SK-N-SH (cell line): ENCODE results near the gene CDH11. TPM values are rescaled to one million over a fixed set of nuclear protein-coding genes. Genes with fewer than 3 reads are reported as not detected.

ENCODE experiments used
- CTCF ChIA-PET: fragments of 300-600, 350-600 bp; formaldehyde crosslinking; extraction: SDS; loops from one replicate; lab custom pipeline; 2021; lab: Yijun Ruan, JAX
- POLR2A ChIA-PET: fragments of 350-600 bp; sonication (Branson Sonifier 250); formaldehyde crosslinking; extraction: SDS; loops from one replicate; lab custom pipeline; 2020; ENCODE audit warnings: antibody characterized with exemption, inconsistent platforms; lab: Yijun Ruan, JAX
- DNase-seq: peaks from one replicate; pipeline ENCODE4 v3.0.0; 2012
- H2AFZ ChIP-seq: fragments of 200-600 bp; sonication (generic); 2 replicates; pipeline ENCODE4 v1.8.1; 2016; ENCODE audit warnings: antibody characterized with exemption, mild to moderate bottlenecking, low read depth
- H3F3A ChIP-seq: fragments of 200-600 bp; sonication (generic); replicated peaks from 2 replicates; pipeline ENCODE3; 2016; ENCODE audit warnings: antibody characterized with exemption, mild to moderate bottlenecking; ENCODE audit not compliant: insufficient read depth
- H3K27ac ChIP-seq, 2 experiments: fragments of 200-500 bp in 1 of 2; fragments of 200-600 bp in 1 of 2; sonication (Bioruptor generic) in 1 of 2; sonication (generic), shearing (Covaris generic) in 1 of 2; 2 replicates each; pipeline versions ENCODE4 v1.5.1 to v1.6.1; 2014 to 2016; ENCODE audit warnings: low read depth in 2 of 2, inconsistent platforms in 1 of 2, low read length in 1 of 2, mild to moderate bottlenecking in 1 of 2, mixed read lengths in 1 of 2
- H3K27me3 ChIP-seq: fragments of 200-600 bp; sonication (generic), shearing (Covaris generic); 2 replicates; pipeline ENCODE4 v1.6.1; 2016; ENCODE audit warnings: mixed run types; ENCODE audit not compliant: insufficient read depth
- H3K36me3 ChIP-seq, 2 experiments: fragments of 200-500 bp in 1 of 2; fragments of 200-600 bp in 1 of 2; sonication (Bioruptor generic) in 1 of 2; sonication (generic) in 1 of 2; replicated peaks in 1 of 2; 2 replicates each; pipeline versions ENCODE3 to v1.5.1; 2014 to 2016; ENCODE audit warnings: low read length in 1 of 2, mild to moderate bottlenecking in 1 of 2; ENCODE audit not compliant: insufficient read depth in 2 of 2, control insufficient read depth in 1 of 2
- H3K4me1 ChIP-seq, 2 experiments: fragments of 200-500 bp in 1 of 2; fragments of 200-600 bp in 1 of 2; sonication (Bioruptor generic) in 1 of 2; sonication (generic), shearing (Covaris generic) in 1 of 2; 2 replicates each; pipeline versions ENCODE4 v1.5.1 to v1.6.1; 2014 to 2016; ENCODE audit warnings: low read depth in 1 of 2, low read length in 1 of 2, mixed run types in 1 of 2; ENCODE audit not compliant: insufficient read depth in 2 of 2, control insufficient read depth in 1 of 2
- H3K4me2 ChIP-seq: fragments of 200-600 bp; sonication (generic), shearing (Covaris generic); 2 replicates; pipeline ENCODE4 v1.6.1; 2017; ENCODE audit warnings: mixed run types
- H3K4me3 ChIP-seq, 2 experiments: fragments of 200-500 bp in 1 of 2; fragments of 200-600 bp in 1 of 2; sonication (Bioruptor generic) in 1 of 2; sonication (generic), shearing (Covaris generic) in 1 of 2; 2 replicates each; pipeline versions ENCODE4 v1.5.1 to v1.8.1; 2014 to 2016; ENCODE audit warnings: low read depth in 2 of 2, inconsistent platforms in 1 of 2, low read length in 1 of 2, mild to moderate bottlenecking in 1 of 2, mixed read lengths in 1 of 2, moderate library complexity in 1 of 2
- H3K79me2 ChIP-seq: fragments of 200-600 bp; sonication (generic); 2 replicates; pipeline ENCODE4 v1.8.1; 2017; ENCODE audit warnings: mild to moderate bottlenecking; ENCODE audit not compliant: insufficient read depth
- H3K9ac ChIP-seq: fragments of 200-600 bp; sonication (generic); 2 replicates; pipeline ENCODE4 v1.6.1; 2017; ENCODE audit warnings: mixed run types
- H3K9me2 ChIP-seq: fragments of 200-600 bp; sonication (generic); 2 replicates; pipeline ENCODE4 v1.6.1; 2017; ENCODE audit warnings: mixed run types
- H3K9me3 ChIP-seq: fragments of 200-600 bp; sonication (generic); 2 replicates; pipeline ENCODE4 v1.6.1; 2017; ENCODE audit warnings: mixed run types, mild to moderate bottlenecking, moderate library complexity
- H4K20me1 ChIP-seq: fragments of 200-600 bp; sonication (generic); 2 replicates; pipeline ENCODE4 v1.6.1; 2017; ENCODE audit warnings: mild to moderate bottlenecking, mixed run types; ENCODE audit not compliant: insufficient read depth
- CHD2 ChIP-seq: fragments of 150-350 bp; IDR thresholded peaks from 2 replicates; pipeline ENCODE4 v1.6.1; 2018; ENCODE audit warnings: low read length; ENCODE audit not compliant: partially characterized antibody
- EP300 ChIP-seq, 2 experiments: IDR thresholded peaks; 2 replicates each; pipeline versions ENCODE4 v1.4.0 to v1.6.1; 2012; ENCODE audit warnings: borderline replicate concordance in 1 of 2, low read depth in 1 of 2, low read length in 1 of 2
- MXI1 ChIP-seq: IDR thresholded peaks from 2 replicates; pipeline ENCODE4 v1.6.1; 2012; ENCODE audit warnings: mild to moderate bottlenecking, low read depth, low read length, improper control_type of control experiment
- TCF12 ChIP-seq: IDR thresholded peaks from 2 replicates; pipeline ENCODE4 v1.4.0; 2012
- WGBS: methylation state at CpG from one replicate; pipeline ENCODE4 v1.1.6; 2017; ENCODE audit warnings: low lambda C conversion rate; 5-methylcytosine and 5-hydroxymethylcytosine counted together
- polyA plus RNA-seq, 3 experiments: library from polyadenylated mRNA; depleted of rRNA; stranded (reverse); fragments of >200 nt; gene quantifications; 2 replicates each; pipeline ENCODE4 v1.2.3, GENCODE V29; 2012
- TF ChIP-seq, protein P1 (sequence below): IDR thresholded peaks from 2 replicates; pipeline ENCODE4 v1.4.0; 2012; ENCODE audit warnings: low read depth
- TF ChIP-seq, protein P2 (sequence below): fragments of 200-600 bp; sonication (generic); IDR thresholded peaks from 2 replicates; pipeline ENCODE4 v1.6.1; 2017; ENCODE audit warnings: antibody characterized with exemption, mild to moderate bottlenecking, moderate library complexity

Gene CDH11
- polyA plus RNA-seq, 1 of the 3 experiments (the other 2 are of a cell fraction): 269 TPM

DNA sequence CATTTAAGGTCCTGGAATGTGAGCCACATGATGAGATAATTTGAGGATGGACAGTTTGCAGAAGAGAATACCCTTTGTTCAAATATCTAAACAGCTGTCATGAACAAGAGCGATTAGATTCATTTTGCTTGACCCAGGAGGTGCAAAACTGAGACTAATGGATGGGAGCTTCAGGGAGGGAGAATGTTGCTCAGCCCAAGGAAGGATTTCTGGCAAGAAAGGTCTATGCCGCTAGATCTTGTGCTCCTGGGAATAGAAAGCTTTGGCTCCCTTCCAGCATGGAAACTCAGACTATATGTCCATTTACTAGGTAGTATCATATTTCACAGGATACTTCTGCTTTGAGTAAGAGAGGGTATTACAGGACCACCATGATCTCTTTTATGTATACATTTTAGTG lies 14.8 kb upstream of the CDH11 start:
- Histone ChIP-seq H3K27ac (no peak overlapping the region), H4K20me1 (no peaks in the 10 kb centered on the region), H3K79me2 (no peaks in the 10 kb centered on the region), H3K9me2 (no peaks in the 10 kb centered on the region), H3K36me3 (no peaks in the 10 kb centered on the region), H3K9me3 (no peaks in the 10 kb centered on the region), H3K27me3 (no peaks in the 10 kb centered on the region), H3K4me1 (no peaks in the 10 kb centered on the region), H3K9ac (no peak overlapping the region), H3K4me2 (no peak overlapping the region), H2AFZ (no peak overlapping the region), H3F3A (no peaks in the 10 kb centered on the region), H3K4me3 (no peak overlapping the region)
- 83% methylated on average over 2 of the region's 2 CpGs for WGBS
- CTCF ChIA-PET: no interaction called here
- TF ChIP-seq, protein P1, sequence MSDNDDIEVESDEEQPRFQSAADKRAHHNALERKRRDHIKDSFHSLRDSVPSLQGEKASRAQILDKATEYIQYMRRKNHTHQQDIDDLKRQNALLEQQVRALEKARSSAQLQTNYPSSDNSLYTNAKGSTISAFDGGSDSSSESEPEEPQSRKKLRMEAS: no peak
- POLR2A ChIA-PET: no interaction called here
- DNase-seq: no peak

DNA sequence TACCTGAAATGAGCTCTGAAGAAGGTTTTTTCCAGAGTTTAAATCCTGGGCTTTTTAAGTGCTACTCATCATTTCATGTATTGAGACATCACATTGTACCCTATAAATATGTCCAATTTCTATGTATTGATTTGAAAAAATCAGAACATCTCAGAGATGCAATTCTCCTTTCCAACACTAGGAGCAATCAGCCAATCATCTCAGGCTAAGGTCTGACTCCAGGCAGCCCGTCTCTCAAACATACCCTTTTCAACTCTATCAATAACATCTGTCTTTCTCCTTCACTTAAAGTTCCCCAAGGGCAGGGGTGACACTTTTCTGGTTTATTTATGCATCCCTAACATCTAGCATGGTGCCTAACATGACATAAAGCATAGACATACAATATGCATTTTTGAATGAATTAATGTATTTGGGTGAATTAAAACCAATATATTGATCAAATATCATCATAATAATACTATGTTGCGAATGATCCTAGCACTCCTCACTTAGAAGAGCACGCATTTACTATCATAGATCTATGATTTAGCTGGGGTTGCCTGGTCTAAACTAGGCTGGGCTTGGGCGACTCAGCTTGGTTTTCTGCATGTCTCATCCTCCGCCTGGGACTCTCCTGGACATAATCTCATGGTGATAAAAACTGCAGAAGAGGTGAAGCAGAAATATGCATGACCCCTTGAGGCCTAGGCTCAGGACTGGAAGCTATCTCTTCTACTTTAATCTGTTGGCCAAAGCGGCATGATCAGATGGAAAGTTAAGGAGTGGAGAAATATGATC lies 5.2 kb upstream of the CDH11 start:
- H3K79me2 ChIP-seq: peaks cover 19% of the 10 kb centered on the region
- H3K9me3 ChIP-seq: no peaks in the 10 kb centered on the region
- H3K27me3 ChIP-seq: no peaks in the 10 kb centered on the region
- H3K4me3 ChIP-seq: no peak overlapping the region; a peak in 1 of 4 replicates
- no peaks in the 10 kb centered on the region for H3K9me2 ChIP-seq
- no peaks in the 10 kb centered on the region for H3K36me3 ChIP-seq
- ChIA-PET POLR2A (no interaction called here), CTCF (interaction anchor here (0.7 to 1.5 kb wide), 6 partner anchors 9 to 1141 kb away, joined by 3 to 4 read pairs (median 3); no protein-coding TSS in a partner anchor)
- H4K20me1 ChIP-seq: no peaks in the 10 kb centered on the region
- DNase-seq: no peak
- H3K4me2 ChIP-seq: no peak overlapping the region
- no peak overlapping the region for H3K27ac ChIP-seq
- H2AFZ ChIP-seq: no peak overlapping the region
- H3K4me1 ChIP-seq: peaks cover 10 to 15% of the 10 kb centered on the region in 2 experiments; a peak in 3 of 4 replicates
- TF ChIP-seq EP300 (IDR thresholded peaks at IDR 0.05; ENCODE audit: borderline replicate concordance in 1 of 2, low read depth in 1 of 2, low read length in 1 of 2) (no peak), MXI1 (no peak)
- TF ChIP-seq, protein P1: no peak
- TF ChIP-seq, protein P2, sequence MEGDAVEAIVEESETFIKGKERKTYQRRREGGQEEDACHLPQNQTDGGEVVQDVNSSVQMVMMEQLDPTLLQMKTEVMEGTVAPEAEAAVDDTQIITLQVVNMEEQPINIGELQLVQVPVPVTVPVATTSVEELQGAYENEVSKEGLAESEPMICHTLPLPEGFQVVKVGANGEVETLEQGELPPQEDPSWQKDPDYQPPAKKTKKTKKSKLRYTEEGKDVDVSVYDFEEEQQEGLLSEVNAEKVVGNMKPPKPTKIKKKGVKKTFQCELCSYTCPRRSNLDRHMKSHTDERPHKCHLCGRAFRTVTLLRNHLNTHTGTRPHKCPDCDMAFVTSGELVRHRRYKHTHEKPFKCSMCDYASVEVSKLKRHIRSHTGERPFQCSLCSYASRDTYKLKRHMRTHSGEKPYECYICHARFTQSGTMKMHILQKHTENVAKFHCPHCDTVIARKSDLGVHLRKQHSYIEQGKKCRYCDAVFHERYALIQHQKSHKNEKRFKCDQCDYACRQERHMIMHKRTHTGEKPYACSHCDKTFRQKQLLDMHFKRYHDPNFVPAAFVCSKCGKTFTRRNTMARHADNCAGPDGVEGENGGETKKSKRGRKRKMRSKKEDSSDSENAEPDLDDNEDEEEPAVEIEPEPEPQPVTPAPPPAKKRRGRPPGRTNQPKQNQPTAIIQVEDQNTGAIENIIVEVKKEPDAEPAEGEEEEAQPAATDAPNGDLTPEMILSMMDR: peak; percentile 50
- H3K9ac ChIP-seq: no peak overlapping the region
- WGBS: 92% methylated on average over 6 of the region's 6 CpGs
- peaks cover 12% of the 10 kb centered on the region for H3F3A ChIP-seq

DNA sequence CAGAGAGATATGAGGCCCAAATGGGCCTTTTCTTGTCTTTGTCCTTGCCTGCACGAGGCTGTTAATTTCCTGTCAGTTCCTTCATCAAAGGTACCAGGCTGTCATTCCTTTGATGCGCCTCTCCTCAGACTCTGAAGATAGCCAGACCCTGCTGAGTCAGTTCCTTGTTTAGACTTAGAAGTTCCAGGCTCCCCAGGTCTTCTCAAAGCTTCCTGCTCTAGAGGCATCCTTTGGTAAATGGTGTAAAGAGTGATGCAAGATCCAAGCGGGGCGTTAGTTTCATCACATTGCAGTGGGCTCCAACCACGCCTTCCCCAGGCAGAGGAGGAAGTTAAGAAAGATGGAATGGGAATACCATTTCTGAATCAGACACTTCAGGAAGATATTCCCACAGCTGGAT lies 4.0 kb upstream of the CDH11 start:
- DNase-seq: no peak
- Histone ChIP-seq H3K36me3 (no peaks in the 10 kb centered on the region), H4K20me1 (no peaks in the 10 kb centered on the region), H3K27ac (0 out of 4 replicates have a peak overlapping the region, but pooled peaks of 1 of the 2 experiments have one; percentile 20), H3K9me2 (no peaks in the 10 kb centered on the region), H3K79me2 (peaks cover 29% of the 10 kb centered on the region), H3K4me3 (no peak overlapping the region), H3K27me3 (no peaks in the 10 kb centered on the region), H3K9ac (no peak overlapping the region), H3K9me3 (no peaks in the 10 kb centered on the region)
- ChIA-PET CTCF (interaction anchor here (1.3 to 1.5 kb wide), 3 partner anchors 8 to 295 kb away, joined by 3 to 4 read pairs (median 4); no protein-coding TSS in a partner anchor), POLR2A (no interaction called here)
- WGBS: 85% methylated on average over 5 of the region's 5 CpGs
- TF ChIP-seq CHD2: no peak
- peak; percentile 50 for TF ChIP-seq TCF12
- TF ChIP-seq, all 33 proteins: peak for 1
- Histone ChIP-seq H2AFZ (no peak overlapping the region), H3K4me2 (peak overlapping the region; percentile 97), H3K4me1 (peaks cover 10 to 20% of the 10 kb centered on the region in 2 experiments; a peak in 3 of 4 replicates), H3F3A (peaks cover 12% of the 10 kb centered on the region)
